ENCODE results near the gene TGM2.

Gene TGM2

GRCh38 chr20:38173237-38174156, 8.4 kb upstream of the TGM2 start:
- DNase-seq = no peak

GRCh38 chr20:38172408-38172807, 7.3 kb upstream of the TGM2 start:
- peak; percentile 15 to 22 for DNase-seq

GRCh38 chr20:38171675-38172043, 6.6 kb upstream of the TGM2 start:
- DNase-seq = no peak

GRCh38 chr20:38170826-38171674, 6.0 kb upstream of the TGM2 start:
- DNase-seq = peak; percentile 76 to 93

GRCh38 chr20:38170219-38170825, 5.3 kb upstream of the TGM2 start:
- DNase-seq = no peak

GRCh38 chr20:38169636-38170193, 4.6 kb upstream of the TGM2 start:
- DNase-seq = no peak

- DNase-seq = peak in 1 of 2 experiments; percentile 30
These were observed 3.9 kb upstream of the TGM2 start for GRCh38 chr20:38168791-38169589.

- DNase-seq = no peak
These were observed 3.0 kb upstream of the TGM2 start for GRCh38 chr20:38167851-38168760.

GRCh38 chr20:38167328-38167850, 2.3 kb upstream of the TGM2 start:
- no peak for DNase-seq

GRCh38 chr20:38166703-38167233, 1.7 kb upstream of the TGM2 start:
- no peak for DNase-seq

GRCh38 chr20:38165966-38166702, 1.1 kb upstream of the TGM2 start:
- no peak for DNase-seq

GRCh38 chr20:38164624-38165088, 414 bp downstream of the TGM2 start:
- no peak for DNase-seq

- no peak for DNase-seq
These were observed 1.0 kb downstream of the TGM2 start for GRCh38 chr20:38164069-38164468.

GRCh38 chr20:38162878-38163875, 1.9 kb downstream of the TGM2 start:
- DNase-seq = no peak

GRCh38 chr20:38162149-38162548, 2.9 kb downstream of the TGM2 start:
- no peak for DNase-seq

GRCh38 chr20:38161412-38161774, 3.7 kb downstream of the TGM2 start:
- no peak for DNase-seq

- DNase-seq = no peak
These were observed 4.9 kb downstream of the TGM2 start for GRCh38 chr20:38159957-38160756.

GRCh38 chr20:38159566-38159956, 5.5 kb downstream of the TGM2 start:
- no peak for DNase-seq
